ENCODE measurements around the gene STARD3. TPM values are rescaled to one million over a fixed set of nuclear protein-coding genes. Genes with fewer than 3 reads are reported as not detected.

STARD3 gene
- total RNA-seq, 1 experiment from 2014 or later = 75.3 TPM

DNA sequence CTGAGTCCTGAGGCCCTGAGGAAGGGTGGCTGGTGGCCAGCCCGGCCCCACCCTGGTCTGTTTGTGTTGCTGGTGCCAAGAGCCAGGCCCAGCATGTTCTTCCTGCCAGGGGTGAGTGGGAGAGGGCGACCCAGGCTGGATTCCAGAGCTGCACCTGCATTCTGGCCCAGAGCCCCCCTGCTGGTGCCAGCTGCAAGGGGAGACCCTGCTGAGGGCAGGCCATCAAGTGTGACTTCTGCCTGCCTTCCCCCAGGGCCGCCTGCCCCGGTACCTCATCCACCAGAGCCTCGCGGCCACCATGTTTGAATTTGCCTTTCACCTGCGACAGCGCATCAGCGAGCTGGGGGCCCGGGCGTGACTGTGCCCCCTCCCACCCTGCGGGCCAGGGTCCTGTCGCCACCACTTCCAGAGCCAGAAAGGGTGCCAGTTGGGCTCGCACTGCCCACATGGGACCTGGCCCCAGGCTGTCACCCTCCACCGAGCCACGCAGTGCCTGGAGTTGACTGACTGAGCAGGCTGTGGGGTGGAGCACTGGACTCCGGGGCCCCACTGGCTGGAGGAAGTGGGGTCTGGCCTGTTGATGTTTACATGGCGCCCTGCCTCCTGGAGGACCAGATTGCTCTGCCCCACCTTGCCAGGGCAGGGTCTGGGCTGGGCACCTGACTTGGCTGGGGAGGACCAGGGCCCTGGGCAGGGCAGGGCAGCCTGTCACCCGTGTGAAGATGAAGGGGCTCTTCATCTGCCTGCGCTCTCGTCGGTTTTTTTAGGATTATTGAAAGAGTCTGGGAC, 25.8 kb downstream of the STARD3 start (continued):
- TF ChIP-seq, protein P1, sequence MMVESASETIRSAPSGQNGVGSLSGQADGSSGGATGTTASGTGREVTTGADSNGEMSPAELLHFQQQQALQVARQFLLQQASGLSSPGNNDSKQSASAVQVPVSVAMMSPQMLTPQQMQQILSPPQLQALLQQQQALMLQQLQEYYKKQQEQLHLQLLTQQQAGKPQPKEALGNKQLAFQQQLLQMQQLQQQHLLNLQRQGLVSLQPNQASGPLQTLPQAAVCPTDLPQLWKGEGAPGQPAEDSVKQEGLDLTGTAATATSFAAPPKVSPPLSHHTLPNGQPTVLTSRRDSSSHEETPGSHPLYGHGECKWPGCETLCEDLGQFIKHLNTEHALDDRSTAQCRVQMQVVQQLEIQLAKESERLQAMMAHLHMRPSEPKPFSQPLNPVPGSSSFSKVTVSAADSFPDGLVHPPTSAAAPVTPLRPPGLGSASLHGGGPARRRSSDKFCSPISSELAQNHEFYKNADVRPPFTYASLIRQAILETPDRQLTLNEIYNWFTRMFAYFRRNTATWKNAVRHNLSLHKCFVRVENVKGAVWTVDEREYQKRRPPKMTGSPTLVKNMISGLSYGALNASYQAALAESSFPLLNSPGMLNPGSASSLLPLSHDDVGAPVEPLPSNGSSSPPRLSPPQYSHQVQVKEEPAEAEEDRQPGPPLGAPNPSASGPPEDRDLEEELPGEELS (CRISPR knock-in tag; IDR thresholded peaks at IDR 0.05) = no peak
- TF ChIP-seq NR3C1 (CRISPR knock-in tag; conservative IDR thresholded peaks at IDR 0.05; ENCODE audit: low read depth) (no peak), ZNF263 (CRISPR knock-in tag; IDR thresholded peaks at IDR 0.05; ENCODE audit: low read depth) (no peak), ZNF423 (CRISPR knock-in tag; IDR thresholded peaks at IDR 0.05) (peak; percentile 47)

DNA sequence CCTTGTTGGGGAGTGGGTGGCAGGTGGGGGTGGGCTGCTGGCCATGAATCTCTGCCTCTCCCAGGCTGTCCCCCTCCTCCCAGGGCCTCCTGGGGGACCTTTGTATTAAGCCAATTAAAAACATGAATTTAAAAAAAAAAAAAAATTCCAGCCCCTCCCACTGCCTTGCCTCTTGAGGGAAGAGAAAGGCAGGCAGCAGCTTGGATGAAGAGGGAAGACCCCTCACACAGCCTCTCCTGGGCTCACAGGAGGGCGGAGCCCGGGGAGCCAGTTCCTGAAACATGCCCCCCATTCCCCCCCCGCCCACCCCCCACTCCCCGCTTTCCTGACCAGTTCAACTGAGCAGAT, 26.4 kb downstream of the STARD3 start:
- ChIA-PET CTCF (interaction anchor here (1.0 to 18.0 kb wide), 13 partner anchors 9 to 116 kb away, joined by 3 to 876 read pairs (median 7); partner anchors contain the start of genes MIEN1, PGAP3 and PPP1R1B), POLR2A (interaction anchor here (1.2 kb wide), 1 partner anchor 11 kb away, joined by 3 read pairs; no protein-coding TSS in a partner anchor)
- peak; percentile 40 for DNase-seq (ENCODE audit: low spot score)
- Mint-ChIP-seq H3K4me1 (peaks cover 44% of the 10 kb centered on the region), H3K27me3 (ENCODE audit: low read depth) (peaks cover 25% of the 10 kb centered on the region), H3K4me3 (no peak overlapping the region), H3K27ac (no peak overlapping the region), H3K9me3 (no peaks in the 10 kb centered on the region), H3K36me3 (peaks cover 8% of the 10 kb centered on the region)
- peak; percentile 7 for ATAC-seq
- TF ChIP-seq TCF7 (CRISPR knock-in tag; IDR thresholded peaks at IDR 0.05; ENCODE audit: low read depth) (no peak), ATF1 (CRISPR knock-in tag; IDR thresholded peaks at IDR 0.05) (no peak), ESRRA (CRISPR knock-in tag; IDR thresholded peaks at IDR 0.05; ENCODE audit: borderline replicate concordance) (no peak), ZNF317 (CRISPR knock-in tag; IDR thresholded peaks at IDR 0.05; ENCODE audit: borderline replicate concordance, low read depth) (no peak), KAT7 (CRISPR knock-in tag; IDR thresholded peaks at IDR 0.05; ENCODE audit: borderline replicate concordance) (no peak), NFE2L1 (CRISPR knock-in tag; IDR thresholded peaks at IDR 0.05) (no peak), EMX1 (CRISPR knock-in tag; IDR thresholded peaks at IDR 0.05) (no peak), SMAD3 (CRISPR knock-in tag; IDR thresholded peaks at IDR 0.05; ENCODE audit: borderline replicate concordance) (no peak), ZNF138 (CRISPR knock-in tag; conservative IDR thresholded peaks at IDR 0.05) (no peak), TEAD4 (CRISPR knock-in tag; IDR thresholded peaks at IDR 0.05) (no peak), RORB (CRISPR knock-in tag; IDR thresholded peaks at IDR 0.05) (no peak), ELF4 (CRISPR knock-in tag; IDR thresholded peaks at IDR 0.05; ENCODE audit: low read depth) (no peak), ZNF423 (CRISPR knock-in tag; IDR thresholded peaks at IDR 0.05) (no peak), ZNF263 (CRISPR knock-in tag; IDR thresholded peaks at IDR 0.05; ENCODE audit: low read depth) (no peak)
- TF ChIP-seq, protein P2, sequence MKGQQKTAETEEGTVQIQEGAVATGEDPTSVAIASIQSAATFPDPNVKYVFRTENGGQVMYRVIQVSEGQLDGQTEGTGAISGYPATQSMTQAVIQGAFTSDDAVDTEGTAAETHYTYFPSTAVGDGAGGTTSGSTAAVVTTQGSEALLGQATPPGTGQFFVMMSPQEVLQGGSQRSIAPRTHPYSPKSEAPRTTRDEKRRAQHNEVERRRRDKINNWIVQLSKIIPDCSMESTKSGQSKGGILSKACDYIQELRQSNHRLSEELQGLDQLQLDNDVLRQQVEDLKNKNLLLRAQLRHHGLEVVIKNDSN (CRISPR knock-in tag; IDR thresholded peaks at IDR 0.05) = no peak
- TF ChIP-seq, protein P3, sequence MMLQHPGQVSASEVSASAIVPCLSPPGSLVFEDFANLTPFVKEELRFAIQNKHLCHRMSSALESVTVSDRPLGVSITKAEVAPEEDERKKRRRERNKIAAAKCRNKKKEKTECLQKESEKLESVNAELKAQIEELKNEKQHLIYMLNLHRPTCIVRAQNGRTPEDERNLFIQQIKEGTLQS (CRISPR knock-in tag; conservative IDR thresholded peaks at IDR 0.05) = no peak
- TF ChIP-seq, protein P4, sequence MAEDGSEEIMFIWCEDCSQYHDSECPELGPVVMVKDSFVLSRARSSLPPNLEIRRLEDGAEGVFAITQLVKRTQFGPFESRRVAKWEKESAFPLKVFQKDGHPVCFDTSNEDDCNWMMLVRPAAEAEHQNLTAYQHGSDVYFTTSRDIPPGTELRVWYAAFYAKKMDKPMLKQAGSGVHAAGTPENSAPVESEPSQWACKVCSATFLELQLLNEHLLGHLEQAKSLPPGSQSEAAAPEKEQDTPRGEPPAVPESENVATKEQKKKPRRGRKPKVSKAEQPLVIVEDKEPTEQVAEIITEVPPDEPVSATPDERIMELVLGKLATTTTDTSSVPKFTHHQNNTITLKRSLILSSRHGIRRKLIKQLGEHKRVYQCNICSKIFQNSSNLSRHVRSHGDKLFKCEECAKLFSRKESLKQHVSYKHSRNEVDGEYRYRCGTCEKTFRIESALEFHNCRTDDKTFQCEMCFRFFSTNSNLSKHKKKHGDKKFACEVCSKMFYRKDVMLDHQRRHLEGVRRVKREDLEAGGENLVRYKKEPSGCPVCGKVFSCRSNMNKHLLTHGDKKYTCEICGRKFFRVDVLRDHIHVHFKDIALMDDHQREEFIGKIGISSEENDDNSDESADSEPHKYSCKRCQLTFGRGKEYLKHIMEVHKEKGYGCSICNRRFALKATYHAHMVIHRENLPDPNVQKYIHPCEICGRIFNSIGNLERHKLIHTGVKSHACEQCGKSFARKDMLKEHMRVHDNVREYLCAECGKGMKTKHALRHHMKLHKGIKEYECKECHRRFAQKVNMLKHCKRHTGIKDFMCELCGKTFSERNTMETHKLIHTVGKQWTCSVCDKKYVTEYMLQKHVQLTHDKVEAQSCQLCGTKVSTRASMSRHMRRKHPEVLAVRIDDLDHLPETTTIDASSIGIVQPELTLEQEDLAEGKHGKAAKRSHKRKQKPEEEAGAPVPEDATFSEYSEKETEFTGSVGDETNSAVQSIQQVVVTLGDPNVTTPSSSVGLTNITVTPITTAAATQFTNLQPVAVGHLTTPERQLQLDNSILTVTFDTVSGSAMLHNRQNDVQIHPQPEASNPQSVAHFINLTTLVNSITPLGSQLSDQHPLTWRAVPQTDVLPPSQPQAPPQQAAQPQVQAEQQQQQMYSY (CRISPR knock-in tag; IDR thresholded peaks at IDR 0.05) = no peak
- TF ChIP-seq, protein P5, sequence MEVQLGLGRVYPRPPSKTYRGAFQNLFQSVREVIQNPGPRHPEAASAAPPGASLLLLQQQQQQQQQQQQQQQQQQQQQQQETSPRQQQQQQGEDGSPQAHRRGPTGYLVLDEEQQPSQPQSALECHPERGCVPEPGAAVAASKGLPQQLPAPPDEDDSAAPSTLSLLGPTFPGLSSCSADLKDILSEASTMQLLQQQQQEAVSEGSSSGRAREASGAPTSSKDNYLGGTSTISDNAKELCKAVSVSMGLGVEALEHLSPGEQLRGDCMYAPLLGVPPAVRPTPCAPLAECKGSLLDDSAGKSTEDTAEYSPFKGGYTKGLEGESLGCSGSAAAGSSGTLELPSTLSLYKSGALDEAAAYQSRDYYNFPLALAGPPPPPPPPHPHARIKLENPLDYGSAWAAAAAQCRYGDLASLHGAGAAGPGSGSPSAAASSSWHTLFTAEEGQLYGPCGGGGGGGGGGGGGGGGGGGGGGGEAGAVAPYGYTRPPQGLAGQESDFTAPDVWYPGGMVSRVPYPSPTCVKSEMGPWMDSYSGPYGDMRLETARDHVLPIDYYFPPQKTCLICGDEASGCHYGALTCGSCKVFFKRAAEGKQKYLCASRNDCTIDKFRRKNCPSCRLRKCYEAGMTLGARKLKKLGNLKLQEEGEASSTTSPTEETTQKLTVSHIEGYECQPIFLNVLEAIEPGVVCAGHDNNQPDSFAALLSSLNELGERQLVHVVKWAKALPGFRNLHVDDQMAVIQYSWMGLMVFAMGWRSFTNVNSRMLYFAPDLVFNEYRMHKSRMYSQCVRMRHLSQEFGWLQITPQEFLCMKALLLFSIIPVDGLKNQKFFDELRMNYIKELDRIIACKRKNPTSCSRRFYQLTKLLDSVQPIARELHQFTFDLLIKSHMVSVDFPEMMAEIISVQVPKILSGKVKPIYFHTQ (CRISPR knock-in tag; IDR thresholded peaks at IDR 0.05) = no peak
